HG03565 (cell line): ENCODE results near the gene ZFYVE26.
"Not testable (repeated sequence)": the region's sequence is repeated elsewhere in the genome, so short reads cannot be mapped to it uniquely, and the experiment has no call there.

Experiments
- ATAC-seq: cut with Tn5 transposase; IDR thresholded peaks from one replicate; pipeline ENCODE4 v1.9.1; 2021; ENCODE audit warnings: mild to moderate bottlenecking, moderate library complexity; ENCODE audit not compliant: unreplicated experiment

ZFYVE26 gene

GRCh38 chr14:67759916-67760315 lies 56.5 kb downstream of the ZFYVE26 start:
- no peak for ATAC-seq

- no peak for ATAC-seq
Observed at GRCh38 chr14:67757175-67757574, 59.2 kb downstream of the ZFYVE26 start.

- no peak for ATAC-seq
Observed at GRCh38 chr14:67756496-67756895, 59.9 kb downstream of the ZFYVE26 start.

GRCh38 chr14:67749341-67750084 lies 66.9 kb downstream of the ZFYVE26 start:
- no peak for ATAC-seq

- no peak for ATAC-seq
Observed at GRCh38 chr14:67748312-67748711, 68.1 kb downstream of the ZFYVE26 start.

GRCh38 chr14:67746927-67747326 lies 69.5 kb downstream of the ZFYVE26 start:
- no peak for ATAC-seq

- ATAC-seq = no peak
Observed at GRCh38 chr14:67744046-67744445, 72.3 kb downstream of the ZFYVE26 start.

GRCh38 chr14:67738740-67739504 lies 77.5 kb downstream of the ZFYVE26 start:
- ATAC-seq = no peak

- ATAC-seq = no peak
Observed at GRCh38 chr14:67736771-67737170, 79.6 kb downstream of the ZFYVE26 start.

- ATAC-seq = no peak
Observed at GRCh38 chr14:67735336-67736147, 80.8 kb downstream of the ZFYVE26 start.

- ATAC-seq = no peak
Observed at GRCh38 chr14:67734675-67735074, 81.7 kb downstream of the ZFYVE26 start.

- ATAC-seq = no peak
Observed at GRCh38 chr14:67733616-67734015, 82.8 kb downstream of the ZFYVE26 start.

GRCh38 chr14:67729072-67729885 lies 87.1 kb downstream of the ZFYVE26 start:
- no peak for ATAC-seq

- no peak for ATAC-seq
Observed at GRCh38 chr14:67728258-67728657, 88.1 kb downstream of the ZFYVE26 start.

- ATAC-seq = no peak
Observed at GRCh38 chr14:67727361-67727760, 89.0 kb downstream of the ZFYVE26 start.

GRCh38 chr14:67725171-67725570 lies 91.2 kb downstream of the ZFYVE26 start:
- no peak for ATAC-seq

- no peak for ATAC-seq
Observed at GRCh38 chr14:67722293-67722692, 94.1 kb downstream of the ZFYVE26 start.

- no peak for ATAC-seq
Observed at GRCh38 chr14:67721875-67722274, 94.5 kb downstream of the ZFYVE26 start.

GRCh38 chr14:67719866-67720265 lies 96.5 kb downstream of the ZFYVE26 start:
- no peak for ATAC-seq

- ATAC-seq = not testable (repeated sequence)
Observed at GRCh38 chr14:67719385-67719784, 97.0 kb downstream of the ZFYVE26 start.

GRCh38 chr14:67718265-67718664 lies 98.1 kb downstream of the ZFYVE26 start:
- ATAC-seq = no peak
